ENCODE results near the gene CD34. TPM values are rescaled to one million over a fixed set of nuclear protein-coding genes. Genes with fewer than 3 reads are reported as not detected.

The CD34 gene
- total RNA-seq, 1 experiment from 2014 or later: not detected

- H3K4me3 ChIP-seq (ENCODE audit: low read depth, low read length, poor library complexity, severe bottlenecking): no peak overlapping the region
- H3K9me3 ChIP-seq (ENCODE audit: low read depth, low read length, poor library complexity, severe bottlenecking): no peaks in the 10 kb centered on the region
- no peak for DNase-seq (ENCODE audit: low spot score)
- H3K27ac ChIP-seq (ENCODE audit: low read depth, low read length, poor library complexity, severe bottlenecking): no peak overlapping the region
- TF ChIP-seq EZH2 (IDR thresholded peaks at IDR 0.05; ENCODE audit: borderline replicate concordance, low read depth, low read length, poor library complexity, severe bottlenecking) (no peak), CTCF (conservative IDR thresholded peaks at IDR 0.05; ENCODE audit: low read depth, low read length) (no peak)
- POLR2A ChIA-PET (ENCODE audit: low non-redundant PET): no interaction called here
- H3K36me3 ChIP-seq (ENCODE audit: insufficient read depth, low read length, poor library complexity, severe bottlenecking): no peaks in the 10 kb centered on the region
- intact Hi-C loops (cut with micrococcal nuclease; ENCODE audit: unreplicated experiment): no loop called here
- peaks cover 2% of the 10 kb centered on the region for H3K27me3 ChIP-seq (replicated peaks; ENCODE audit: insufficient read depth, low read depth, low read length, poor library complexity)
- CTCF ChIA-PET: no interaction called here
- no TSS peak for BruUV-seq (replicated peaks)
- no peaks in the 10 kb centered on the region for H3K4me1 ChIP-seq (ENCODE audit: insufficient read depth, low read length, poor library complexity, severe bottlenecking)
Measured at GRCh38 chr1:207888652-207889051, 22.3 kb downstream of the CD34 start.

GRCh38 chr1:207887542-207888201 lies 23.3 kb downstream of the CD34 start:
- DNase-seq (ENCODE audit: low spot score): no peak
- POLR2A ChIA-PET (ENCODE audit: low non-redundant PET): no interaction called here
- BruUV-seq (replicated peaks): no TSS peak

GRCh38 chr1:207886227-207886626 lies 24.7 kb downstream of the CD34 start:
- POLR2A ChIA-PET (ENCODE audit: low non-redundant PET): no interaction called here
- H3K4me3 ChIP-seq (ENCODE audit: low read depth, low read length, poor library complexity, severe bottlenecking): no peak overlapping the region
- no peaks in the 10 kb centered on the region for H3K27me3 ChIP-seq (replicated peaks; ENCODE audit: insufficient read depth, low read depth, low read length, poor library complexity)
- no TSS peak for BruUV-seq (replicated peaks)
- intact Hi-C loops (cut with micrococcal nuclease; ENCODE audit: unreplicated experiment): no loop called here
- H3K36me3 ChIP-seq (ENCODE audit: insufficient read depth, low read length, poor library complexity, severe bottlenecking): no peaks in the 10 kb centered on the region
- TF ChIP-seq CTCF (conservative IDR thresholded peaks at IDR 0.05; ENCODE audit: low read depth, low read length): no peak
- no peak for TF ChIP-seq EZH2 (IDR thresholded peaks at IDR 0.05; ENCODE audit: borderline replicate concordance, low read depth, low read length, poor library complexity, severe bottlenecking)
- no peak overlapping the region for H3K27ac ChIP-seq (ENCODE audit: low read depth, low read length, poor library complexity, severe bottlenecking)
- no peak for DNase-seq (ENCODE audit: low spot score)
- H3K9me3 ChIP-seq (ENCODE audit: low read depth, low read length, poor library complexity, severe bottlenecking): no peaks in the 10 kb centered on the region
- no peaks in the 10 kb centered on the region for H3K4me1 ChIP-seq (ENCODE audit: insufficient read depth, low read length, poor library complexity, severe bottlenecking)
- CTCF ChIA-PET: interaction anchor here (1.7 to 2.1 kb wide), 2 partner anchors 77 kb away, joined by 15 to 17 read pairs; no protein-coding TSS in a partner anchor

More at GRCh38 chr1:207887542-207888201, 23.3 kb downstream of the CD34 start:
- Histone ChIP-seq H3K36me3 (ENCODE audit: insufficient read depth, low read length, poor library complexity, severe bottlenecking) (no peaks in the 10 kb centered on the region), H3K4me3 (ENCODE audit: low read depth, low read length, poor library complexity, severe bottlenecking) (no peak overlapping the region), H3K27me3 (replicated peaks; ENCODE audit: insufficient read depth, low read depth, low read length, poor library complexity) (no peaks in the 10 kb centered on the region), H3K9me3 (ENCODE audit: low read depth, low read length, poor library complexity, severe bottlenecking) (no peaks in the 10 kb centered on the region), H3K27ac (ENCODE audit: low read depth, low read length, poor library complexity, severe bottlenecking) (no peak overlapping the region), H3K4me1 (ENCODE audit: insufficient read depth, low read length, poor library complexity, severe bottlenecking) (no peaks in the 10 kb centered on the region)
- intact Hi-C loops (cut with micrococcal nuclease; ENCODE audit: unreplicated experiment): no loop called here
- CTCF ChIA-PET: interaction anchor here (1.7 kb wide), 1 partner anchor 76 kb away, joined by 17 read pairs; no protein-coding TSS in a partner anchor
- TF ChIP-seq CTCF (conservative IDR thresholded peaks at IDR 0.05; ENCODE audit: low read depth, low read length) (no peak), EZH2 (IDR thresholded peaks at IDR 0.05; ENCODE audit: borderline replicate concordance, low read depth, low read length, poor library complexity, severe bottlenecking) (no peak)

Data from A673 (cell line).